GM18507 (cell line): Measurements from ENCODE around the gene TRAPPC12.
"Not testable (repeated sequence)": the region's sequence is repeated elsewhere in the genome, so short reads cannot be mapped to it uniquely, and the experiment has no call there.

Source experiments
- DNase-seq: peaks from one replicate; pipeline ENCODE4 v3.0.0; 2011; ENCODE audit warnings: low read depth; ENCODE audit not compliant: insufficient read length; ENCODE audit errors: extremely low spot score
- FAIRE-seq: peaks from 2 replicates; lab custom pipeline; 2011; peaks lifted over from hg19 to GRCh38; lab: Jason Lieb, UNC

The TRAPPC12 gene

DNA sequence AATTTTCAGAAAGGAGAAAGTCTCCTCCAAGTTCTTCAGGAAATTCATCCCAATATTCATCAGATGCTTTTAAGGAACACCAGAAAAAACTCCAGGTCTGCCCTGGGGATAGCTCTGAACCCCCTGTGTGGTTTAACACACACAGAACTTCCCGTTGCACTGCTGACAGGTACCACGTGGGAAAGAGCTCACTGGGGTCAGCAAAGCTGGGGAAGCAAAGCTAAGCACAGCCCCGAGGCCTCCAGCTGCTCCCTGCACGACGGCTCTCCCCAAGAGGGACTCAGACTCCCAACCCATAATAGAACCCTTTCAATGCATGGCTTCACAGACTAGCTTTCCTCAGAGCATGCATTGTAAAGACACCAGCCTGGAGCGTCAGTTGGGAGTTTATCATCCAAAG, 111.8 kb downstream of the TRAPPC12 start:
- FAIRE-seq (no peak), DNase-seq (no peak)

DNA sequence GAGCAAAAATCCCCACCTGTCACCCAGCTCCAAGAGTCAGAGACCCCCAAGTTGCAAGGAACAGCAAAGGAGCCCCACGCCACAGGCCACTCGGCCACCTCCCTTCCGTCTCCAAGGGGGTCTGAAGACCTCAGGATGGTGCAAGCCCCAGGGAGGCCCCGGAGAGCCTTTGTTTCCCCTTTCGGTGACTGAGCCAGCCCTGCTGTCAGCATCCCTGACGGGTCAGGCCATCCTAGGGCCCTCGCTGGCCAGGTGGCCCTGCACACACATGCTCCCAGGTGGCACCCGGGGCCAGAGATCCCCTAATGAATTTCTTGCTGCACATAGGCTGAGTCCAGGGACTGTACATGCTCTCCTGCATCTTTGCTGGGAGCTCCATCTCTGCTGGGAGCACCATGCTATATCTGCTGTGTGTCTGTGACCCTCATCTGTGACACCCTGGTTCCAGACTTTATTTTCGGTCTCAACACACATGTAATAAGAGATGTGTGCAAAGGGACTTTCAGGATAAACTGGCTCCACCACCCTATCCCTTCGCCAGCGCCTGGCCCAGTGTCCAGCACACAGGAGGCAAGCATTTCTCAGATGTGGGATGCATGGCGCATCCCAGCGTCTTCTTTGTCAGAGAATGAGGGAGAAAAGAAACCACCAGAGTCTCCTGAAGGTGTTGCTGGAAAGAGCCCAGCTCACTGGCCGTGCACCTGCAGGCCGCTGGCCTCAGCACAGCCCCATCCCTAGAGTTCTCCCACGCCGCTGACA, 112.4 kb downstream of the TRAPPC12 start:
- no peak for DNase-seq
- FAIRE-seq = no peak

DNA sequence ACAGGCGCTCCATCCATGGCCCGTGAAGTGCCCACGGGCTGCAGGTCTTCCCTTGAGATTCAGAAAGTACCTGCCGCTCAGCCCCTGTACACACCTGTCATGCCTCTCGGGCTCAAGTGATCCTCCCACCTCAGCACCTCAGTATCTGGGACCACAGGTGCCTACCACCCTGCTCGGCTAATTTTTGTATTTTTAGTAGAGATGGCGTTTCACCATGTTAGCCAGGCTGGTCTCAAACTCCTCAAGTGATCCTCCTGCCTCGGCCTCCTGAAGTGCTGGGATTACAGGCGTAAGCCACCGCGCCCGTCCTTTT, 112.9 kb downstream of the TRAPPC12 start:
- FAIRE-seq = not testable (repeated sequence)

DNA sequence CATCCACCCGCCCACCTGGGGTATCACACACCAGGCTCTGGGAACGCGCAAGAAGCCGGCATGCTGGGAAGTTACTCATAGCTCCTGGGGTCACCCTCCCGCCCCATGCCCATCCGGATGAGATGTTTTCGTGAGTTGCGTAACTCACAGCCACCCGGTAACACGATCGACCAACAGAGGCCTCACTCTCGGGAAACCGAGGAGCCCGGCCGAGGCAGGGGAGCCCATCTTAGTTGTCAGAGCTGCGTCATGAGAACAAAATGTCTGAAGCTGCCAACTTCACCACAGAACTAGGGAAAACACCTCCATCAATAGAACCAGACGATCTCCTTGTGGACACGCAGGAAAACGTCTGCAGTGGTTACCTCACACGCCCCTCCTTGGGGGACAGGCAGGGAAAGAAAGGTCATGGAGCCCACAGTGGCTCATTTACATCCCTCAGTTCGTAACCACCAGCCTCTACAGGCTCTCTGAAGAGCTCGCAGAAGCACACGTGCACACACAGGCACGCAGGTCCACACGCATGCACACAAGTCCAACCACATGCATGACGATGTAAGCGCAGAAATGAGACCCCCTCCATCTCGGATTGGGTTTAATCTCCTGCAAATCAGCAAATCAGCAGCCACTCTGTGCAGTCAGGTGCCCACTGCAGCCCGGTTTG, 113.6 kb downstream of the TRAPPC12 start:
- DNase-seq = no peak

More for the DNA sequence above, 112.9 kb downstream of the TRAPPC12 start:
- not testable (repeated sequence) for DNase-seq

DNA sequence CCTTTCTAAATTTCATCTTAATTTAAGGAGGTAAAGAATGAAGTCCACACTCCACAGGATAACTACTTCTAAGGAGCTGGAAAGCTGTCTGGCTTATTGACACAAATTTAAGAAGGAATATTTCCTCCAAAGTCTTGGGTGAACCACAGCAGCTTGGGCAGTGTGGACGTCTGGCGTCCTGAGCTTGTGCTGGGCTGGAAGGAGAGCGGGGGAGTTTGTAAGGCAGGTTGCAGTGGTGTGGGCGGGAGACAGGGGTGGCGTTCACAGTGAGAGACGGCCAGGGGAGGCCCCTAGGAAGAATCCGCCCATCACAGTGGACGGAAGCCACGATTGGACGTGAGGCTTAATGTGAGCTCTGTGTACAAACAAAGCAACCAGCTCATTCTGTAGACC, 114.1 kb downstream of the TRAPPC12 start:
- no peak for FAIRE-seq

More for the DNA sequence above, 113.6 kb downstream of the TRAPPC12 start:
- no peak for FAIRE-seq

DNA sequence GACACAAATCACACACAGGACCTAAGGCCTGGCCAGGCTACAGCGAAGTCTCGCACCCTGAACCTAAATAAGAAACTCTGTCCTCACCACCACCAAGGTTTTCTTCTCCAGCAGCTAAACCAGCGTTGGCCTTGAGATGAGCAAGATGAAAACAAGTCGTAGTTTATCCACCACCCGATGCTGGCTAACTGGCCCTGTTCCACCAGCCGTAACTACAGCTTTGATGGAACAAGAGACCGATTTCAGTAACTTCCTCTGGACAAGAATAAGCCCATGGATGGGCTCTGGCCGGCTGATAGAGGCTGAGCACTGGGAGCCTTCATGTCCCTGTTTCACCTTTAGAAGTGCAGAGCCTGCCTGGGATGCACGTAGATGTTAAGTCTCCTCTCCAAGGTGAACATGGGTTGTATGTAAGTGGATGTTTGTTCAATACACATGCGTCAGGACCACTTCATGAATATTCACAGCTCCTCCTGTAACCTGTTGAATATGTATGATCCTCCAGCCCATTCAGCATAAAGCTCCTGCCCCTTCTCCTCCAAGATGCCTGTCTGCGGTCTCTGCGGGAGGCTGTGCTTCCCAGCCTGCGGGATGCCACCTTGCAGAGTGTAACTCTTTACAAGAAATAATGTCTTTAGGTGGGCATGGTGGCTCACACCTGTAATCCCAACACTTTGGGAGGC, 115.6 kb downstream of the TRAPPC12 start:
- FAIRE-seq (no peak), DNase-seq (no peak)

More for the DNA sequence above, 114.1 kb downstream of the TRAPPC12 start:
- no peak for DNase-seq

DNA sequence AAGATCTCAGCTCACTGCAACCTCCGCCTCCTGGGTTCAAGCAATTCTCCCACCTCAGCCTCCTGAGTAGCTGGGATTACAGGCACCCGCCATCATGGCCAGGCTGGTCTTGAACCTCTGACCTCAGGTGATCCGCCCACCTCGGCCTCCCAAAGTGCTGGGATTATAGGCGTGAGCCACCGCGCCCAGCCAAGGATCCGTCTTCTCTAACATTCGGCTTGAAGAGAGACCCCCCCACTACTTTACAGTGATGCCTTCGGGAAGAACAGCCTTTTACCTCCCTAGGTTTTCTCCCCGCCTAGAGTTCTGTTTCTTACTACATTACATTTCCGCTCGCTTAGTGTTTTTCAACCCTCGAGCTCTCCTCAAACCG, 117.2 kb downstream of the TRAPPC12 start:
- FAIRE-seq, DNase-seq: not testable (repeated sequence)

DNA sequence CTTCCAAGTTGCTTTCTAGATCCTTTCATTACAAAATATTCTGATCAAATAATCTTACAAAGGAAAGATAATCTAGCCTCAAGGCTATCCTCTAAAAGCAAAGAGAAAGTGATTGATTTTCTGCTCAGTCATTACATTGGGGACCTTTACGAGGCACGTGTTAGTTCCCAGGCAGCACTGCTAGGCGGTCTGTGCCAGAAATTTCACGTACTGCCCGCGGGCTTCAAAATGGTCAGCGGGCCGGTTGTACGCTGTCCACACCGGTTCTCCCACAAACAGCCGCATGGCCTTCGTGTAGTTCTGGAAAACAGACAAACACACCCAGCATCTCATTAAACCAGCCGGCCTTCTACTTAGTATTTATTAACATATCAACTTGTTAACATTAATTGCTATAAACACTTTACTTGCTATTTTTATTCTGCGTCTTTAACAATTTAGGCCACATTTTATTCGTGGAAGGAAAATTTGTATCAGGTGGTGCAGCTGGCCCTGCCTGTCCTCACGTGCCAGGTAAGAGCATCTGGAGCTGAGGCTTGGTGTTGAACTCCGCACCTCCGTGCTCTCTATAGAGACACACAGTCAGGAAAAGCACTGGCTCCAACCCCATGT, 119.4 kb downstream of the TRAPPC12 start:
- FAIRE-seq (no peak), DNase-seq (no peak)

DNA sequence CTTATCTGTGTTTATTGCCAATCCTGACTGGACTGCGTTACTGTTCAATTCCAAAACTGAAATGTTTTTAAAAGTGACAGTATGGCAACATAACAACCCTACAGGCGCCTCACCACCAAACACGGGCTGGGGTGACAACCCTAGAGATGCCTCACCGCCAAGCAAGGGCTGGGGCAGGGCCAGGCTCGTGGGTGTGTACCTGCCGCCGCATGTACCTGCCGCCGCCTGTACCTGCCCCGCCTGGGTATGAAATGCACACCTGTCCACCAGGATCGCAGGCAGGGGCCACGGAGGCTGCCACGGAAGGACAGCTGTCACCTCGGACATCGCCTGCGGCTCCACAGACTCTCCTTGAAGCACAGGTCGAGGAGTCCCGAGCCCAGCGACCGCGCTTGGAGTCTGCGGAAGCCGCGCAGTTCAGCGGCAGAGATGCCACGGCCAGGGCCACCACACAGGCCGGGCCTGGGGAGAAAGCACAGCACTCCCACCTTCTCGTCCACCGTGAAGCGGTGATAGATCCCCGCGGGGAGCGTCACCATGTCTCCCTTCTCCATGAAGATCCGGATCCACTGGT, 120.9 kb downstream of the TRAPPC12 start:
- FAIRE-seq (no peak), DNase-seq (no peak)

DNA sequence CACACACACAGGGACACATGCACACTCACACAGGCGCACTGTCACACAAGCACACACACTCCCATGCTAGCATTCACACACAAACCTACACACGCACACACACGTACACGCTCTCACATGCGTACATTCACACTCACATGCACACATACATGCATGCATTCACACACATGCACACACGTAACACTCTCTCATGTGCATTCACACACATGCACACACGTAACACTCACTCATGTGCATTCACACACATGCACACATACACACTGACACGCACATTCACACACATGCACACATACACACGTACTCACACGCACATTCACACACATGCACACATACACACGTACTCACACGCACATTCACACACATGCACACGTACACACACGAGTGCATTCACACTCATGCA, 123.6 kb downstream of the TRAPPC12 start:
- FAIRE-seq = no peak

DNA sequence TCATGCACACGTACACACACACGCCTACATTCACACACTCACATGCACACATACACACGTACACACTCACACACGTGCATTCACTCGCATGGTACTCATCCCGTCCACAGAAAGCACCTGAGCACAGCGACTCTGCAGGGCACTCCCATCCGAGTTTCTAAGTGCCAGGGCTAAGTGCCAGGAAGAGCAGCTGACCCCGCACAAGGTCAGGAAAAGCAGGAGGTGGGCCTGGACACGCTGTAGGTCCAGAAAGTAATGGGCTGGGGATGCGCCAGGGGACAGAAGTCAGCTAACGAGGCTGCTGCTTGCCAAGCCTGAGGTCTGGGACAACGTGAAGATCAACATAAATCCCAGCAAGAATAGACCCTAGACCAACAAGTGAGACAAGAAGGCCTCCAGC, 124.0 kb downstream of the TRAPPC12 start:
- FAIRE-seq (no peak), DNase-seq (no peak)

More for the DNA sequence above, 123.6 kb downstream of the TRAPPC12 start:
- DNase-seq = no peak

DNA sequence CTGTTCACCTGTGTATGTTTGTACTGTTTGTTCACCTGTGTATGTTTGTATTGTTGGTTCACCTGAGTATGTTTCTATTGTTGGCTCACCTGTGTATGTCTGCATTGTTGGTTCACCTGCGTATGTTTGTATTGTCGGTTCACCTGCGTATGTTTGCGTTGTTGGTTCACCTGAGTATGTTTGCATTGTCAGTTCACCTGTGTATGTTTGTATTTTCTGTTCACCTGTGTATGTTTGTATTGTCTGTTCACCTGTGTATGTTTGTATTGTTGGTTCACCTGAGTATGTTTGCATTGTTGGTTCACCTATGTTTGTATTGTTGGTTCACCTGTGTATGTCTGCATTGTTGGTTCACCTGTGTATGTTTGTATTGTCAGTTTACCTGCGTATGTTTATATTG, 125.2 kb downstream of the TRAPPC12 start:
- no peak for DNase-seq
- FAIRE-seq = no peak

DNA sequence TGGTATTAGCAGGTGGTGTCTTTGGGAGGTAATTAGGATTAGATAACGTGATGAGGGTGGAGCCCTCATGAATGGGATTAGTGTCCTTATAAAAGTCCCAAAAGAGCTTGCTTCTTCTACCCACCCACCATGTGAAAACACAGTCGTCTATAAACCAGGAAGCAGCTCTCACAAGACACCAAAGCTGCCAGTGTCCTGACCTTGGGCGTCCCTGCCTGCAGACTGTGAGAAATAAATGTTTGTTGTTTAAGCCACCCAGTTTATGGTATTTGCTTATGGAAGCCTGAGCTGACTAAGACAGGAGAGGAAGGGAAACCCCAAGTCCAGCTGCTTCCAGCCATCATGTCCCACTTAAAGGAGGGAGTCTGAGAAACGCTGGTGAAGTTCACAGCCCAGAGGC, 126.3 kb downstream of the TRAPPC12 start:
- DNase-seq (no peak), FAIRE-seq (no peak)

DNA sequence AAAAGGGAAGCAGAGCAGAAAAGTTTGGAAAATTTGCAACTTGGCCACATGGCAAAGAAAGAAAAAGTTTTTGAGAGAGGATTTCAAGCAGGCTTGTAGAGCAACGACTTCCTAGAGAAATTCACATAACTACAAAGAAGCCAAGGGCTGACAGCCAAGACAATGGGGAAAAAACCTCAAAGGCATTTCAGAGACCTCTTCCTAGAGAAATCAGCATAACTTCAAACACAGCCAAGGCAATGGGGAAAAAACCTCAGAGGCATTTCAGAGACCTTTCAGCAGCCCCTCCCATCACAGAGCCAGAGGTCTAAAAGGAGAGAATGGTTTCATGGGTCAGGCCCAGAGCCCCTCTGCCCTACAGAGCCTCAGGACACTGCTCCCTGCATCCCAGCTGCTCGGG, 132.6 kb downstream of the TRAPPC12 start:
- DNase-seq = no peak

DNA sequence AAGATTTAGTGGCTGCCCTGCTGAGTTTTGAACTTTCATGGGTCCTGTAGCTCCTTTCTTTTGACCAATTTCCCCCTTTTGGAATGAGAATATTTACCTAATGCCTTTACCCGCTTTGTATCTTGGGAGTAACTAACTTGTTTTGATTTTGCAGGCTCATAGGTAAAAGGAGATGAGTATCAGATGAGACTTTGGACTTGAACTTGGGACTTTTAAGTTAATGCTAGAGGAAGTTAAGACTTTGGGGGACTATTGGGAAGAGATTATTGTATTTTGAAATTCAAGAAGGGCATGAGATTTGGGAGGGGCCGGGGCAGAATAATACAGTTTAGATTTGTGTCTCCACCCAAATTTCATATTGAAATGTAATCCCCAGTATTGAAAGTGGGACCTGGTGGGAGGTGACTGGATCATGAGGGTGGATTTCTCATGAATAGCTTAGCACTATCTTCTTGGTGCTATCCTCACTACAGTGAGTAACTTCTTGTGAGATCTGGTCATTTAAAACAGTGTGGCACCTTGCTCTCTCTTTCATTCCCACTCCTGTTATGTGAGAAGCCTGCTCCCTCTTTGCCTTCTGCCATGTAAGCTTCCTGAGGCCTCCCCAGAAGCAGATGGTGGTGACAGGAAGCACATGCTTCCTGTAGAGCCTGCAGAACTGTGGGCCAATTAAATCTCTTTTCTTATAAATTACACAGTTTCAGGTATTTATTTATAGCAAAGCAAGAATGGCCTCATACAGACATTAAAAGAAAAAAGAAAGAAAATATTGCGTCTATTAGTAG, 133.7 kb downstream of the TRAPPC12 start:
- DNase-seq (no peak), FAIRE-seq (no peak)

More for the DNA sequence above, 132.6 kb downstream of the TRAPPC12 start:
- no peak for FAIRE-seq

DNA sequence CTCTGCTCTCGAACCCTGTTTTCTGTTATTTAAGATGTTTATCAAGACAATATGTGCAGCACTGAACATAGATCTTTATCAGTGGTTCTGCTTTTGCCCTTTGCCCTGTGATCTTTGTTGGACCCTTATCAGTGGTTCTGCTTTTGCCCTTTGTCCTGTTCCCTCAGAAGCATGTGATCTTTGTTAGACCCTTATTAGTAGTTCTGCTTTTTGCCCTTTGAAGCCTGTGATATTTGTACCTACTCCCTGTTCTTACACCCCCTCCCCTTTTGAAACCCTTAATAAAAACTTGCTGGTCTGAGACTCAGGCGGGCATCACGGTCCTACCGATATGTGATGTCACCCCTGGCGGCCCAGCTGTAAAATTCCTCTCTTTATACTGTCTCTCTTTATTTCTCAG, 135.9 kb downstream of the TRAPPC12 start:
- not testable (repeated sequence) for FAIRE-seq, DNase-seq

DNA sequence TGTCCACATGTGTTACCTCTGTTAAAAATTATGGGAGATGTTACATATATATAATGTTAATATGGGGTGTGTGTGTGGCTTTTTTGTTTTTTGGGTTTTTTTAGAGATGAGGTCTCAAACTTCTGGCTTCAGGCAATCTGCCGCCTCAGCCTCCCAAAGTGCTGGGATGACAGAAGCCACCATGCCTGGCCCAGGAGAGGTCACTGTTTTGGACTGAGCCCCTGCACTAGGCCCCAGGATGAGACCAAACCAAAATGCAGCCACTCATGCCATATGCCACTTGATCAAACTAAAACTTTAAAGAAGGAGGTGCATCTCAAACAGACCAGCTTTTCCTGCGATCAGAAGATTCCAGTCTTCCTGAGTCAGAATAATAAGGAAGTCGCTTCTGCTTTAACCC, 137.3 kb downstream of the TRAPPC12 start:
- FAIRE-seq = no peak
- no peak for DNase-seq

DNA sequence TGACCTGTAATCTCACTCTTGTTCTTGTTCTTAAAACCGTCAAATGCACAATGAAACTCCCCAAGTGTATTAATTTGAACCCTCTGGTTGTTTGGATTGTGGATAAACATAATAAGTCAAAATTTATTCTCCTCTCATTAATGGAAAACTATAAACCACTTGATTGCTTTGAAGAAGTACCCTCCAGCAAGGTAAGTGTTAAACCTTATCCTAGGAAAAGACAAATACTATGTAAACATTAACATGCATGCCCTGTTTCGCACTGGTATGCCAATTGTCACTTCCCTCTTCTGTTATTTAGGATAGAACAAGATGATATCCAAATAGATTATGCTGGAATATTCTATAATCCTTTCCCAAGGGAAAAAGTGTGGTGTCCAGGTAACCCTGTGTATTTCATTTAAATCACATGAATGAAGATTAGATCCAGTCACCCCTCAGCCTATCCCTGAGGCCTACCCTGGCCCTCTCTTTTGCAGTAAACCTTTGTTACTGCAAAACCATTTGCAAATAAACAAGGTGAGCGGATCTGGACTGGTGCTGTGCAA, 138.5 kb downstream of the TRAPPC12 start:
- no peak for FAIRE-seq
- DNase-seq = no peak
